Lower leg skin (tissue), 4 donors: ENCODE data around the gene KCNQ1OT1. TPM values are rescaled to one million over a fixed set of nuclear protein-coding genes. Genes with fewer than 3 reads are reported as not detected.

ENCODE experiments used
- DNase-seq, 2 donors: peaks; one replicate each; pipeline ENCODE4 v3.0.0-alpha.2; 2019; ENCODE audit warnings: low spot score in 2 of 2
- H3K4me3 ChIP-seq: fragments of 200-600 bp; sonication (generic); 2 replicates; pipeline ENCODE4 v1.5.1; 2017; ENCODE audit warnings: mild to moderate bottlenecking, low read depth; ENCODE audit not compliant: poor library complexity, severe bottlenecking
- CTCF ChIP-seq, 3 donors: fragments of 450-650 bp; IDR thresholded peaks; one replicate each; pipeline ENCODE4 v1.5.1; 2016; ENCODE audit warnings: antibody characterized with exemption in 3 of 3, mild to moderate bottlenecking in 3 of 3, moderate library complexity in 2 of 3
- POLR2A ChIP-seq, 2 donors: fragments of 450-650 bp; IDR thresholded peaks; one replicate each; pipeline ENCODE4 v1.6.1; 2016 to 2017; ENCODE audit warnings: antibody characterized with exemption in 2 of 2, mild to moderate bottlenecking in 1 of 2, moderate library complexity in 1 of 2
- WGBS, 2 donors: methylation state at CpG; one replicate each; pipeline ENCODE4 v1.1.5; 2018; 5-methylcytosine and 5-hydroxymethylcytosine counted together
- intact Hi-C: fragments of 100-400 bp; cut with DNase I; formaldehyde crosslinking; loops from one replicate; pipeline ENCODE4 v1.15.0; 2023; ENCODE audit warnings: low total_unique reads
- total RNA-seq, 4 donors: library from RNA; depleted of rRNA; stranded (reverse); fragments of >200 nt; gene quantifications; one replicate each; pipeline ENCODE4 v1.1.0, GENCODE V29; 2016

KCNQ1OT1 gene
- total RNA-seq, 4 donors from 2014 or later, result 0.63 to 1.8 (median 0.91) TPM

DNA sequence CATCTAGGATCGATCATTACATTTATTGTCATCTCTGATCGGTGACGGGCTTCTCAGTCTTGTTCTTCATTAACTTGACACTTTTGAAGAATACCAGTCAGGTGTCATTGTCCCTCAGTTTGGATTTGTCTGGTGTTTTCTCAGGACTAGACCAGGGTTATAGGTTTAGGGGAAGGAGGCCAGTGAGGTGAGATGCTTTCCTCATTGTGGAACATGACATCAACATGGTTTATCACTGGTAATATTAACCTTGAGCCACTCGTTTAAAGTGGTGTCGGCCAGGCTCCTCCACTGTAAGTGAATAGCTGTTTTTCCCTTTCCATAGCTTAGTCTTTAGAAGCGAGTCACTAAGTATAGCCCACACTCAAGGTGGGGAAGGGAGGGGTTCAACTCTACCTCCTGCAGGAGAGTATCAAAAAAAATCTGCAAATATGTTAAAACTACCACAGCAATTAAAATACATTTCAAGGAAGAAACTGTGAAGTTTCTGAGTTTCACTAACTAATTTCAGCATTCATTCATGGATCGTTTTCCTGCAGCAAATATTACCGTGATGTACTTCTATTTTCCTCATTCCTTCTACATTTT is 42.0 kb downstream of the KCNQ1OT1 start:
- no peak overlapping the region for H3K4me3 ChIP-seq
- intact Hi-C loops, result no loop called here
- WGBS, 2 donors, result 94 to 95% methylated on average over 8 of the region's 8 CpGs
- no peak for DNase-seq
- TF ChIP-seq POLR2A (IDR thresholded peaks at IDR 0.05) (no peak), CTCF (IDR thresholded peaks at IDR 0.05) (no peak)

- 70 to 89% methylated on average over 1 of the region's 1 CpG for WGBS, 2 donors
- TF ChIP-seq POLR2A (IDR thresholded peaks at IDR 0.05) (no peak), CTCF (IDR thresholded peaks at IDR 0.05) (no peak)
- no peak overlapping the region for H3K4me3 ChIP-seq
- no peak for DNase-seq
- intact Hi-C loops, result no loop called here
Observed at GRCh38 chr11:2656859-2657258, 42.9 kb downstream of the KCNQ1OT1 start.

- 61 to 63% methylated on average over 6 of the region's 6 CpGs for WGBS, 2 donors
- intact Hi-C loops, result no loop called here
- no peak for DNase-seq
Observed at GRCh38 chr11:2655834-2656622, 43.8 kb downstream of the KCNQ1OT1 start.

GRCh38 chr11:2655016-2655719 is 44.6 kb downstream of the KCNQ1OT1 start:
- intact Hi-C loops, result no loop called here
- peak in 1 of 2 donors; percentile 28 for DNase-seq
- H3K4me3 ChIP-seq, result no peak overlapping the region
- TF ChIP-seq POLR2A (IDR thresholded peaks at IDR 0.05), result no peak
- no peak for TF ChIP-seq CTCF (IDR thresholded peaks at IDR 0.05)
- 73 to 76% methylated on average over 6 of the region's 6 CpGs for WGBS, 2 donors

More at GRCh38 chr11:2655834-2656622, 43.8 kb downstream of the KCNQ1OT1 start:
- TF ChIP-seq CTCF (IDR thresholded peaks at IDR 0.05), result no peak
- no peak for TF ChIP-seq POLR2A (IDR thresholded peaks at IDR 0.05)
- no peak overlapping the region for H3K4me3 ChIP-seq

GRCh38 chr11:2653930-2654739 is 45.7 kb downstream of the KCNQ1OT1 start:
- DNase-seq, result peak in 1 of 2 donors; percentile 48
- TF ChIP-seq POLR2A (IDR thresholded peaks at IDR 0.05) (no peak), CTCF (IDR thresholded peaks at IDR 0.05) (no peak)
- 73 to 82% methylated on average over 16 of the region's 16 CpGs for WGBS, 2 donors
- intact Hi-C loops, result no loop called here
- no peak overlapping the region for H3K4me3 ChIP-seq
